ENCODE results near the gene DIDO1. TPM values are rescaled to one million over a fixed set of nuclear protein-coding genes. Genes with fewer than 3 reads are reported as not detected.

DIDO1 gene
- total and polyA plus RNA-seq, 9 of the 15 experiments (the other 6 are each of a cell fraction or from before 2014, with no cell fraction given) = 4.4 to 46.8 (median 31.2) TPM

DNA sequence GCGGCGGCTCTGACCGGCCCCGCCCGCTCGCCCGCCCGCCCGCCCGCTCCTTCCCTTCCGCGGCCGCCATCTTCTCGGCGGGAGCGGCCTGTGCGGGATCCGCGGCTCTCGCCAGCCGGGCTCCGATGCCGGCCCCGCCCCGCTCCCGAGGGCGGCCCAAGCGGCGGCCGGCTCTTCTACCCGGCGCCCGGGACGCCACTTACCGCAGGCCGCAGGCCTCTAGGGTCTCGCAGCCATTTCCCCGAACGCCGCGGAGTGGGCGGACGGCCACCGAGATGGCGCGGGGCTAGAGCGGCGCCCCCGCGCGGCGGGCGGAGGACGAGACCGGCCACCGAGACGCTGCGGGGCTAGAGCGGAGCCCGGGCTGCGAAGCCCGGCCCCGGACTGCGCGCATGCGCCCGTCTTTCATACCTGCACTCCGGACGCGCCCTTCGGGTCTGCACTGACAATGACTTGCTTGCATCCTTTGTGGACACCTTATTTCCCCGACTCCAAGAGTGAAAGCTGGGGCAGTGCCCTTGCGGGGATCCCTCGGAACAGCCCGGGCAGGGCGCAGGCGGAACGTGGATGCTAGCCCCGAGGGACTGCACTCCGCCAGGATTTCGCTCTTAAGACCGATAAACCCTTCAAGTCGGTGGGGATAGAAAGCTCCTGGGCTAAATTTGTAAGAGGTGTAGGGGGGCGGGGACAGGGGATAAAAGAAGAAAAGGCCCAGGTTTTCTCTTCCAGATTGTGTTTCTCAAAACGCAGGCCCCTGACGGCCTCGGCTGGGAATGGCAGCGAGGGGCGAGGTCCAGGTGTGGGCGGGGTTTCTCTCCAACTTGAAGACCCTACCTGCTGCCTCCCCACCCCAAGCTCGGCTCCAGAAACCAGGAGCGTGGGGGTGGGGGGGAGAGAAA, at the start of gene DIDO1 (continued):
- TF ChIP-seq MBD2 (IDR thresholded peaks at IDR 0.05; ENCODE audit: borderline replicate concordance, low read depth) = peak; percentile 29; the same call in 1 of the 2 replicates
- TF ChIP-seq ZNF347 (CRISPR knock-in tag; IDR thresholded peaks at IDR 0.05; ENCODE audit: low read depth) = no peak
- TF ChIP-seq, protein P1, sequence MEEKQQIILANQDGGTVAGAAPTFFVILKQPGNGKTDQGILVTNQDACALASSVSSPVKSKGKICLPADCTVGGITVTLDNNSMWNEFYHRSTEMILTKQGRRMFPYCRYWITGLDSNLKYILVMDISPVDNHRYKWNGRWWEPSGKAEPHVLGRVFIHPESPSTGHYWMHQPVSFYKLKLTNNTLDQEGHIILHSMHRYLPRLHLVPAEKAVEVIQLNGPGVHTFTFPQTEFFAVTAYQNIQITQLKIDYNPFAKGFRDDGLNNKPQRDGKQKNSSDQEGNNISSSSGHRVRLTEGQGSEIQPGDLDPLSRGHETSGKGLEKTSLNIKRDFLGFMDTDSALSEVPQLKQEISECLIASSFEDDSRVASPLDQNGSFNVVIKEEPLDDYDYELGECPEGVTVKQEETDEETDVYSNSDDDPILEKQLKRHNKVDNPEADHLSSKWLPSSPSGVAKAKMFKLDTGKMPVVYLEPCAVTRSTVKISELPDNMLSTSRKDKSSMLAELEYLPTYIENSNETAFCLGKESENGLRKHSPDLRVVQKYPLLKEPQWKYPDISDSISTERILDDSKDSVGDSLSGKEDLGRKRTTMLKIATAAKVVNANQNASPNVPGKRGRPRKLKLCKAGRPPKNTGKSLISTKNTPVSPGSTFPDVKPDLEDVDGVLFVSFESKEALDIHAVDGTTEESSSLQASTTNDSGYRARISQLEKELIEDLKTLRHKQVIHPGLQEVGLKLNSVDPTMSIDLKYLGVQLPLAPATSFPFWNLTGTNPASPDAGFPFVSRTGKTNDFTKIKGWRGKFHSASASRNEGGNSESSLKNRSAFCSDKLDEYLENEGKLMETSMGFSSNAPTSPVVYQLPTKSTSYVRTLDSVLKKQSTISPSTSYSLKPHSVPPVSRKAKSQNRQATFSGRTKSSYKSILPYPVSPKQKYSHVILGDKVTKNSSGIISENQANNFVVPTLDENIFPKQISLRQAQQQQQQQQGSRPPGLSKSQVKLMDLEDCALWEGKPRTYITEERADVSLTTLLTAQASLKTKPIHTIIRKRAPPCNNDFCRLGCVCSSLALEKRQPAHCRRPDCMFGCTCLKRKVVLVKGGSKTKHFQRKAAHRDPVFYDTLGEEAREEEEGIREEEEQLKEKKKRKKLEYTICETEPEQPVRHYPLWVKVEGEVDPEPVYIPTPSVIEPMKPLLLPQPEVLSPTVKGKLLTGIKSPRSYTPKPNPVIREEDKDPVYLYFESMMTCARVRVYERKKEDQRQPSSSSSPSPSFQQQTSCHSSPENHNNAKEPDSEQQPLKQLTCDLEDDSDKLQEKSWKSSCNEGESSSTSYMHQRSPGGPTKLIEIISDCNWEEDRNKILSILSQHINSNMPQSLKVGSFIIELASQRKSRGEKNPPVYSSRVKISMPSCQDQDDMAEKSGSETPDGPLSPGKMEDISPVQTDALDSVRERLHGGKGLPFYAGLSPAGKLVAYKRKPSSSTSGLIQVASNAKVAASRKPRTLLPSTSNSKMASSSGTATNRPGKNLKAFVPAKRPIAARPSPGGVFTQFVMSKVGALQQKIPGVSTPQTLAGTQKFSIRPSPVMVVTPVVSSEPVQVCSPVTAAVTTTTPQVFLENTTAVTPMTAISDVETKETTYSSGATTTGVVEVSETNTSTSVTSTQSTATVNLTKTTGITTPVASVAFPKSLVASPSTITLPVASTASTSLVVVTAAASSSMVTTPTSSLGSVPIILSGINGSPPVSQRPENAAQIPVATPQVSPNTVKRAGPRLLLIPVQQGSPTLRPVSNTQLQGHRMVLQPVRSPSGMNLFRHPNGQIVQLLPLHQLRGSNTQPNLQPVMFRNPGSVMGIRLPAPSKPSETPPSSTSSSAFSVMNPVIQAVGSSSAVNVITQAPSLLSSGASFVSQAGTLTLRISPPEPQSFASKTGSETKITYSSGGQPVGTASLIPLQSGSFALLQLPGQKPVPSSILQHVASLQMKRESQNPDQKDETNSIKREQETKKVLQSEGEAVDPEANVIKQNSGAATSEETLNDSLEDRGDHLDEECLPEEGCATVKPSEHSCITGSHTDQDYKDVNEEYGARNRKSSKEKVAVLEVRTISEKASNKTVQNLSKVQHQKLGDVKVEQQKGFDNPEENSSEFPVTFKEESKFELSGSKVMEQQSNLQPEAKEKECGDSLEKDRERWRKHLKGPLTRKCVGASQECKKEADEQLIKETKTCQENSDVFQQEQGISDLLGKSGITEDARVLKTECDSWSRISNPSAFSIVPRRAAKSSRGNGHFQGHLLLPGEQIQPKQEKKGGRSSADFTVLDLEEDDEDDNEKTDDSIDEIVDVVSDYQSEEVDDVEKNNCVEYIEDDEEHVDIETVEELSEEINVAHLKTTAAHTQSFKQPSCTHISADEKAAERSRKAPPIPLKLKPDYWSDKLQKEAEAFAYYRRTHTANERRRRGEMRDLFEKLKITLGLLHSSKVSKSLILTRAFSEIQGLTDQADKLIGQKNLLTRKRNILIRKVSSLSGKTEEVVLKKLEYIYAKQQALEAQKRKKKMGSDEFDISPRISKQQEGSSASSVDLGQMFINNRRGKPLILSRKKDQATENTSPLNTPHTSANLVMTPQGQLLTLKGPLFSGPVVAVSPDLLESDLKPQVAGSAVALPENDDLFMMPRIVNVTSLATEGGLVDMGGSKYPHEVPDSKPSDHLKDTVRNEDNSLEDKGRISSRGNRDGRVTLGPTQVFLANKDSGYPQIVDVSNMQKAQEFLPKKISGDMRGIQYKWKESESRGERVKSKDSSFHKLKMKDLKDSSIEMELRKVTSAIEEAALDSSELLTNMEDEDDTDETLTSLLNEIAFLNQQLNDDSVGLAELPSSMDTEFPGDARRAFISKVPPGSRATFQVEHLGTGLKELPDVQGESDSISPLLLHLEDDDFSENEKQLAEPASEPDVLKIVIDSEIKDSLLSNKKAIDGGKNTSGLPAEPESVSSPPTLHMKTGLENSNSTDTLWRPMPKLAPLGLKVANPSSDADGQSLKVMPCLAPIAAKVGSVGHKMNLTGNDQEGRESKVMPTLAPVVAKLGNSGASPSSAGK (IDR thresholded peaks at IDR 0.05) = no peak
- TF ChIP-seq PHTF2 (CRISPR knock-in tag; IDR thresholded peaks at IDR 0.05) = no peak
- TF ChIP-seq EP400 (IDR thresholded peaks at IDR 0.05) = no peak
- TF ChIP-seq NR2C2 (CRISPR knock-in tag; IDR thresholded peaks at IDR 0.05) = no peak
- TF ChIP-seq NR2C2 (tag; IDR thresholded peaks at IDR 0.05) = peak; percentile 5; the same call in 1 of the 2 replicates
- TF ChIP-seq SMAD3 (CRISPR knock-in tag; conservative IDR thresholded peaks at IDR 0.05) = no peak
- TF ChIP-seq ESRRB (CRISPR knock-in tag; IDR thresholded peaks at IDR 0.05; ENCODE audit: borderline replicate concordance) = no peak
- no peak for TF ChIP-seq NEUROD1 (IDR thresholded peaks at IDR 0.05; ENCODE audit: borderline replicate concordance, low read depth, low read length, partially characterized antibody)
- 0 out of 2 replicates have a peak, but pooled peaks have one; percentile 5 for TF ChIP-seq ZNF282 (CRISPR knock-in tag; IDR thresholded peaks at IDR 0.05)
- TF ChIP-seq ZNF3 (CRISPR knock-in tag; IDR thresholded peaks at IDR 0.05) = no peak
- TF ChIP-seq, protein P2, sequence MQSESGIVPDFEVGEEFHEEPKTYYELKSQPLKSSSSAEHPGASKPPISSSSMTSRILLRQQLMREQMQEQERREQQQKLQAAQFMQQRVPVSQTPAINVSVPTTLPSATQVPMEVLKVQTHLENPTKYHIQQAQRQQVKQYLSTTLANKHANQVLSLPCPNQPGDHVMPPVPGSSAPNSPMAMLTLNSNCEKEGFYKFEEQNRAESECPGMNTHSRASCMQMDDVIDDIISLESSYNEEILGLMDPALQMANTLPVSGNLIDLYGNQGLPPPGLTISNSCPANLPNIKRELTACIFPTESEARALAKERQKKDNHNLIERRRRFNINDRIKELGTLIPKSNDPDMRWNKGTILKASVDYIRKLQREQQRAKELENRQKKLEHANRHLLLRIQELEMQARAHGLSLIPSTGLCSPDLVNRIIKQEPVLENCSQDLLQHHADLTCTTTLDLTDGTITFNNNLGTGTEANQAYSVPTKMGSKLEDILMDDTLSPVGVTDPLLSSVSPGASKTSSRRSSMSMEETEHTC (IDR thresholded peaks at IDR 0.05) = no peak

Measured in K562 (cell line).